Stimulated activated CD4-positive, alpha-beta T cell treated with anti-CD3 and anti-CD28 coated beads, Interleukin-4, amount 100 ng/mL, for 4 hours (primary cell): ENCODE data around the gene NSUN5.
"Not testable (repeated sequence)": the region's sequence is repeated elsewhere in the genome, so short reads cannot be mapped to it uniquely, and the experiment has no call there.

ENCODE experiments used
- DNase-seq, 2 experiments: peaks; one replicate each; pipeline ENCODE4 v3.0.0-alpha.2; 2020

Gene NSUN5

GRCh38 chr7:73267813-73268212, 40.8 kb downstream of the NSUN5 start:
- not testable (repeated sequence) for DNase-seq

GRCh38 chr7:73266719-73267368, 41.8 kb downstream of the NSUN5 start:
- DNase-seq: not testable (repeated sequence)

GRCh38 chr7:73262416-73262815, 46.2 kb downstream of the NSUN5 start:
- DNase-seq: not testable (repeated sequence)
